ENCODE data around the gene PAF1.

- TF ChIP-seq CTCF (IDR thresholded peaks at IDR 0.05; ENCODE audit: low read length) (no peak), EZH2 (IDR thresholded peaks at IDR 0.05; ENCODE audit: borderline replicate concordance, low read length) (no peak)
These were observed 44.8 kb upstream of the PAF1 start, which contains the start of gene RPS16 for GRCh38 chr19:39435499-39436349.

Measured in OCI-LY1 (cell line).